Neural cell (in vitro differentiated cells): ENCODE results near the gene MAVS. TPM values are rescaled to one million over a fixed set of nuclear protein-coding genes. Genes with fewer than 3 reads are reported as not detected.
"Not testable (repeated sequence)": the region's sequence is repeated elsewhere in the genome, so short reads cannot be mapped to it uniquely, and the experiment has no call there.

ENCODE experiments used
- H2AFZ ChIP-seq: fragments of 200-600, 300-800 bp; sonication (generic), shearing (Covaris generic); 2 replicates; pipeline ENCODE4 v1.6.0; 2014; ENCODE audit warnings: low read depth, mild to moderate bottlenecking, antibody characterized with exemption, low read length, moderate library complexity
- H3F3A ChIP-seq: fragments of 200-600 bp; shearing (Covaris generic); 2 replicates; pipeline ENCODE4 v1.6.1; 2016; ENCODE audit warnings: mild to moderate bottlenecking, moderate library complexity, mixed read lengths, antibody characterized with exemption, low read length; ENCODE audit not compliant: insufficient read depth, poor library complexity, severe bottlenecking
- H3K27ac ChIP-seq: fragments of 200-600, 300-800 bp; sonication (generic), shearing (Covaris generic); 2 replicates; pipeline ENCODE4 v1.5.1; 2014; ENCODE audit warnings: mild to moderate bottlenecking, low read length, moderate library complexity
- H3K27me3 ChIP-seq: fragments of 300-800, 200-600 bp; sonication (generic), shearing (Covaris generic); 2 replicates; pipeline ENCODE4 v1.6.0; 2014; ENCODE audit warnings: mild to moderate bottlenecking, low read depth, low read length, moderate library complexity; ENCODE audit not compliant: insufficient read depth
- H3K36me3 ChIP-seq: fragments of 300-800, 200-600 bp; sonication (generic), shearing (Covaris generic); 2 replicates; pipeline ENCODE4 v1.5.1; 2014; ENCODE audit warnings: mild to moderate bottlenecking, antibody characterized with exemption, low read length, moderate library complexity; ENCODE audit not compliant: insufficient read depth
- H3K4me2 ChIP-seq: fragments of 300-800, 200-600 bp; sonication (generic), shearing (Covaris generic); 2 replicates; pipeline ENCODE4 v1.6.0; 2014; ENCODE audit warnings: mild to moderate bottlenecking, low read length
- H3K4me3 ChIP-seq: fragments of 300-800, 200-600 bp; sonication (generic), shearing (Covaris generic); 2 replicates; pipeline ENCODE4 v1.5.1; 2014; ENCODE audit warnings: mild to moderate bottlenecking, low read length, moderate library complexity
- H3K79me2 ChIP-seq: fragments of 200-600 bp; shearing (Covaris generic); replicated peaks from 2 replicates; pipeline ENCODE4 v1.6.0; 2014; ENCODE audit warnings: mild to moderate bottlenecking, low read length, moderate library complexity; ENCODE audit not compliant: insufficient read depth
- H3K9ac ChIP-seq: fragments of 300-800, 200-600 bp; sonication (generic), shearing (Covaris generic); 2 replicates; pipeline ENCODE4 v1.6.1; 2016; ENCODE audit warnings: mild to moderate bottlenecking, low read length, mixed read lengths
- H3K9me2 ChIP-seq: fragments of 200-600 bp; shearing (Covaris generic); 2 replicates; pipeline ENCODE4 v1.6.1; 2016; ENCODE audit warnings: mild to moderate bottlenecking, low read length, mixed read lengths; ENCODE audit not compliant: insufficient read depth
- H3K9me3 ChIP-seq: fragments of 200-600, 300-800 bp; sonication (generic), shearing (Covaris generic); 2 replicates; pipeline ENCODE4 v1.6.1; 2016; ENCODE audit warnings: mild to moderate bottlenecking, mixed run types, low read length, moderate library complexity, mixed read lengths
- H4K20me1 ChIP-seq: fragments of 200-600 bp; shearing (Covaris generic); 2 replicates; pipeline ENCODE4 v1.6.1; 2016; ENCODE audit warnings: mild to moderate bottlenecking, mixed run types; ENCODE audit not compliant: insufficient read depth
- CTCF ChIP-seq: fragments of 450-650 bp; IDR thresholded peaks from 2 replicates; pipeline ENCODE4 v1.5.1; 2014; ENCODE audit warnings: antibody characterized with exemption, mild to moderate bottlenecking, moderate library complexity; ENCODE audit not compliant: poor library complexity, severe bottlenecking
- EP300 ChIP-seq: fragments of 450-650 bp; conservative IDR thresholded peaks from 2 replicates; pipeline ENCODE4 v1.6.1; 2014; ENCODE audit warnings: antibody characterized with exemption, mild to moderate bottlenecking, moderate library complexity; ENCODE audit not compliant: poor library complexity, severe bottlenecking
- EZH2 ChIP-seq: fragments of 200-600, 300-800 bp; shearing (Covaris generic), sonication (generic); IDR thresholded peaks from 2 replicates; pipeline ENCODE4 v1.6.1; 2014; ENCODE audit warnings: antibody characterized with exemption, low read length, borderline replicate concordance, mild to moderate bottlenecking; ENCODE audit not compliant: insufficient read depth, poor library complexity, severe bottlenecking
- MXI1 ChIP-seq: fragments of 450-650 bp; conservative IDR thresholded peaks from 2 replicates; pipeline ENCODE4 v1.6.1; 2014; ENCODE audit warnings: antibody characterized with exemption, mild to moderate bottlenecking; ENCODE audit not compliant: poor library complexity, severe bottlenecking
- POLR2AphosphoS5 ChIP-seq: IDR thresholded peaks from 2 replicates; pipeline ENCODE4 v1.6.1; 2012
- RAD21 ChIP-seq: fragments of 450-650 bp; conservative IDR thresholded peaks from 2 replicates; pipeline ENCODE4 v1.6.1; 2014; ENCODE audit warnings: antibody characterized with exemption, mild to moderate bottlenecking, moderate library complexity
- SMC3 ChIP-seq: fragments of 450-650 bp; conservative IDR thresholded peaks from 2 replicates; pipeline ENCODE4 v1.6.1; 2014; ENCODE audit warnings: antibody characterized with exemption, mild to moderate bottlenecking, moderate library complexity; ENCODE audit not compliant: poor library complexity
- TAF1 ChIP-seq: IDR thresholded peaks from 2 replicates; pipeline ENCODE4 v1.6.1; 2012; ENCODE audit warnings: low read depth
- polyA plus RNA-seq: library from polyadenylated mRNA; depleted of rRNA; stranded (reverse); fragments of >200 nt; gene quantifications from 2 replicates; pipeline ENCODE4 v1.2.3, GENCODE V29; 2014
- TF ChIP-seq, protein P1 (sequence below): IDR thresholded peaks from 2 replicates; pipeline ENCODE4 v1.6.1; 2012; ENCODE audit warnings: borderline replicate concordance

MAVS gene
- polyA plus RNA-seq, 1 donor from 2014 or later = 5.4 TPM

DNA sequence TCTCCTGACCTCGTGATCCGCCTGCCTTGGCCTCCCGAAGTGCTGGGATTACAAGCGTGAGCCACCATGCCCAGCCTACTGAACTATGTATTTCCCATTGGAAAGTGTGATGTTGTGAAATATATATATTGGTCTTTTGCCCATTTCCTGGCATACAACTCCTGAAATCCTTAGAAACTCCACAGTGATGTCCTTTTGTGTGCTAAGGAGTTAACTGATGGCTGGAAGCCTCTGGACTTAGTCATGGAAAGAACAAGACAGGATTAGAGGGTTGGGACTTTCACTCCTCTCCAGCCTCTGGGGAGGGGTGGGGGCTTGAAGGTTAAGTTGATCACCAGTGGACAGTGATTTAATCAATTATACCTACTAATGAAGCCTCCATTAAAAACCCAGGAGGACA is 49.7 kb downstream of the MAVS start:
- Histone ChIP-seq H3F3A (no peaks in the 10 kb centered on the region), H3K36me3 (no peaks in the 10 kb centered on the region), H3K27ac (no peak overlapping the region), H3K9ac (no peak overlapping the region), H3K9me2 (no peaks in the 10 kb centered on the region), H3K4me3 (no peak overlapping the region), H4K20me1 (peaks cover 20% of the 10 kb centered on the region), H3K27me3 (no peaks in the 10 kb centered on the region), H3K4me2 (no peak overlapping the region), H3K9me3 (no peaks in the 10 kb centered on the region), H2AFZ (no peak overlapping the region), H3K79me2 (peaks cover 80% of the 10 kb centered on the region)
- no peak for TF ChIP-seq POLR2AphosphoS5
- TF ChIP-seq RAD21 = no peak
- TF ChIP-seq CTCF = no peak
- no peak for TF ChIP-seq MXI1
- TF ChIP-seq, protein P1, sequence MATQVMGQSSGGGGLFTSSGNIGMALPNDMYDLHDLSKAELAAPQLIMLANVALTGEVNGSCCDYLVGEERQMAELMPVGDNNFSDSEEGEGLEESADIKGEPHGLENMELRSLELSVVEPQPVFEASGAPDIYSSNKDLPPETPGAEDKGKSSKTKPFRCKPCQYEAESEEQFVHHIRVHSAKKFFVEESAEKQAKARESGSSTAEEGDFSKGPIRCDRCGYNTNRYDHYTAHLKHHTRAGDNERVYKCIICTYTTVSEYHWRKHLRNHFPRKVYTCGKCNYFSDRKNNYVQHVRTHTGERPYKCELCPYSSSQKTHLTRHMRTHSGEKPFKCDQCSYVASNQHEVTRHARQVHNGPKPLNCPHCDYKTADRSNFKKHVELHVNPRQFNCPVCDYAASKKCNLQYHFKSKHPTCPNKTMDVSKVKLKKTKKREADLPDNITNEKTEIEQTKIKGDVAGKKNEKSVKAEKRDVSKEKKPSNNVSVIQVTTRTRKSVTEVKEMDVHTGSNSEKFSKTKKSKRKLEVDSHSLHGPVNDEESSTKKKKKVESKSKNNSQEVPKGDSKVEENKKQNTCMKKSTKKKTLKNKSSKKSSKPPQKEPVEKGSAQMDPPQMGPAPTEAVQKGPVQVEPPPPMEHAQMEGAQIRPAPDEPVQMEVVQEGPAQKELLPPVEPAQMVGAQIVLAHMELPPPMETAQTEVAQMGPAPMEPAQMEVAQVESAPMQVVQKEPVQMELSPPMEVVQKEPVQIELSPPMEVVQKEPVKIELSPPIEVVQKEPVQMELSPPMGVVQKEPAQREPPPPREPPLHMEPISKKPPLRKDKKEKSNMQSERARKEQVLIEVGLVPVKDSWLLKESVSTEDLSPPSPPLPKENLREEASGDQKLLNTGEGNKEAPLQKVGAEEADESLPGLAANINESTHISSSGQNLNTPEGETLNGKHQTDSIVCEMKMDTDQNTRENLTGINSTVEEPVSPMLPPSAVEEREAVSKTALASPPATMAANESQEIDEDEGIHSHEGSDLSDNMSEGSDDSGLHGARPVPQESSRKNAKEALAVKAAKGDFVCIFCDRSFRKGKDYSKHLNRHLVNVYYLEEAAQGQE = no peak
- no peak for TF ChIP-seq EP300
- TF ChIP-seq SMC3 = no peak
- no peak for TF ChIP-seq TAF1
- no peak for TF ChIP-seq EZH2

DNA sequence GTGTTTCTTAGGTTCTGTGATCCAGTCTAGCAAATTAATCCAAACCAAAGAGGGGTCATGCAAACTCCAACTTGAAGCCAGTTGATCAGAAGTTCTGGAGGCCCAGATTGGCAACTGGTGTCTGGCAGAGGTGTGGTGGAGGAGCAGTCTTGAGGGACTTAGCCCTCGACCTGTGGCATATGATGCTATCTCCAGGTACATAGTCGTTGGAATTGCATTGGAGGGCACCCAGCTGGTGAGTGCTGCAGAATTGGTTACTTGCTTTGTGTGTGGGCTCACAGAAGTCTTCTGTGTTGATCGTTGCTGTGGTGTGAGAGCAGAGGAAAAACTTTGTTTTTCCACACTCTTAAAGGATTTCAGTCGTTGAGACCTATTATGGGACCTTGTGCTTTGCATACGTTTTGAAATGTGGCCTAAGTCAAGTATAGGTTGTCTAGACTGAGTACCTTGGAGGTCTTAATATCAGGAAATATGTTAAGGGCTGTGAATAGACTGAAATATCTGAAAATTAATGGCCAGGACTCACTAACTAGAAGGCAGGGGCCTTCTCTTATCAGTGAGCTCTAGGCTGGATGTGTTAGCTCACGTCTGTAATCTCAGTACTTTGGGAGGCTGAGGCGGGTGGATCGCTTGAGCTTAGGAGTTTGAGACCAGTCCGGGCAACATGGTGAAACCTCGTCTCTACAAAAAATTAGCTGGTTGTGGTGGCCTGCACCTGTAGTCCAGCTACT is 50.4 kb downstream of the MAVS start:
- no peak for TF ChIP-seq TAF1
- Histone ChIP-seq H3K36me3 (no peaks in the 10 kb centered on the region), H3K4me2 (no peak overlapping the region), H3K27me3 (no peaks in the 10 kb centered on the region), H3F3A (no peaks in the 10 kb centered on the region), H3K9me2 (no peaks in the 10 kb centered on the region), H3K27ac (no peak overlapping the region), H3K9me3 (no peaks in the 10 kb centered on the region), H3K9ac (no peak overlapping the region), H3K79me2 (peaks cover 74% of the 10 kb centered on the region), H2AFZ (no peak overlapping the region), H4K20me1 (peaks cover 20% of the 10 kb centered on the region), H3K4me3 (no peak overlapping the region)

GRCh38 chr20:3898181-3898580 is 51.5 kb downstream of the MAVS start:
- not testable (repeated sequence) for H3K9ac ChIP-seq, H3K4me2 ChIP-seq, H3K36me3 ChIP-seq, H3K4me3 ChIP-seq, H2AFZ ChIP-seq, H3K9me2 ChIP-seq, H3K9me3 ChIP-seq, H3K27me3 ChIP-seq, H3K27ac ChIP-seq, H3F3A ChIP-seq
- Histone ChIP-seq H4K20me1 (peaks cover 18% of the 10 kb centered on the region), H3K79me2 (peaks cover 67% of the 10 kb centered on the region)
